ENCODE measurements around the gene PAF1.
A peak's percentile ranks its signal among the peaks of the same experiment; 100 is the strongest.

The PAF1 gene

DNA sequence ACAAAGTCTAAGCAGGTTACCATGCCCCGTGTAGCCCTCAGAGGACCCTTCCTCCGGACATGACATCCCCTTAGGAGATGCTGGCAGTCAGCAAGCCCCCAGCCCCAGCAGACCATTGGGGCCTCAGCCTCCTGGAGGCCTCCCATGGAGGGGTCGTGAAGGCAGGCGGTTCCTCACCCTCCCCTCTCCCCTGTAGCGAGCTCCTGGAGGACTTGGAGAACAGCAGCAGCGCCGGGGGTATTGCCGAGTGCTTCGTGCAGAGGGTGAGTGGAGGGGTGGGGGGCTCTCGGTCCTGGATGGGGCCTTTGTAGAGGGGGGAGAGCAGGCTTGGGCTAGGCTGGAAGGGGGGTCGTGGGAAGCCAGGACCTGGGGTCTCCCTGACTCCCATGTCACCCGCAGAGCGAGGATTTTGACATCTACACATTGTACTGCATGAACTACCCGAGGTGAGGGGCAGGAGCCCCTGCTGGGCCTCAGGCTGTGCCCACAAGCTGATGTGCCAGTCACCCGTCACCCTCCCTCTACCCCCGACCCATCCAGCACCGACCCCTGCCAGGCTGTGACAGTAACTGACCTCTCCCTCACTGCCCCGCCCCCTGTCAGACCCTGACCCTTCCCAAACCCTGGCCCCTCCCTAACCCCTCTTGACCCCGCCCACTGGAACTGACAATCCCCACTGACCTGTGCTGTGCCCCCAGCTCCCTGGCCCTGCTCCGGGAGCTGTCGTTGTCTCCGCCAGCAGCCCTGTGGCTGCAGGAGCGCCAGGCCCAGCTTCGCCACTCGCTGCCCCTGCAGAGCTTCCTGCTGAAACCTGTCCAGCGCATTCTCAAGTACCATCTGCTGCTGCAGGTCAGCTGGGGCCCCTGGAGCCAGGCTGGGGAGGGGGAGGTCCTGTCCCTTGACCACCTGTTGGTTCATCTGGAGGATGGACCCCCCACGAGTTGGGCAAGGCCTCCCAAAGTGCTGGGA, 25.5 kb upstream of the PAF1 start:
- peaks cover 69% of the 10 kb centered on the region for H3K36me3 ChIP-seq (ENCODE audit: control insufficient read depth, insufficient read depth, low read length)

DNA sequence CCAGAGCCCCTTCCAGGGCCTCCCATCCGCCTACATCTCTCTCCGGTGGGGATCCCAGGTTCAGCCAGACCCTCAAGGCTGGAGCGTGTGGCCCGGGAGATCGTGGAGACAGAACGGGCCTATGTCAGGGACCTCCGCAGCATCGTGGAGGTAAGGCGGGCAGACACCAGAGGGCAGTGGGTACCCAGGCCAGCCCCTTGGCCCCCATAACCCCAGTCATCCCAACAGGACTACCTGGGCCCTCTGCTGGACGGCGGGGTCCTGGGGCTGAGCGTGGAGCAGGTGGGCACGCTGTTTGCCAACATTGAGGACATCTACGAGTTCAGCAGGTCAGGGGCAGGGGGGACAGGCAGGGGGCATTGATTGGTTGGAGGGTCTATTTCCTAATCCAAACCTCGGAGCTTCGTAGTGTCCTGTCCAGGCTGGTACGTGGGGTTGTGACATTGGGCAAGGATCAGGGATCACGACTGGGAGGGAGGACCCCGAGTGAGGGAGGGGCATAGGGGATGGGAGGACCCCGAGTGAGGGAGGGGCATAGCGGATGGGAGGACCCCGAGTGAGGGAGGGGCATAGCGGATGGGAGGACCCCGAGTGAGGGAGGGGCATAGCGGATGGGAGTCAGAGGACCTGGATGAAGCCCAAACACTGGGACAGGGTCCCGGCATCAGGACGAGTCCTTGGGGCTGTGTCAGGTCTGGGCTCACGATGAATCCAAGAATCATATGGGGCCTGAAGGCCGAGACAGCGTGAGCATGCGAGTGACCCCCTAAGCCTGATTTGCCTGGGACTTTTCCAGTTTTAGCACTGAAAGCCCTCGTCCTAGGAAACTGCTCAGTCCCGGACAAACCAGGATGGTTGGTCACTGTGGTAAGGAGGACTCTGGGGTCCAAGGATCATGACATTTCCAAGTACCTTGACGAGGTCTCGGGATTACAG, 24.5 kb upstream of the PAF1 start:
- H3K4me3 ChIP-seq (ENCODE audit: extremely low read depth, insufficient read depth, low read length, poor library complexity, severe bottlenecking): peak overlapping the region; percentile 98
- peaks cover 58% of the 10 kb centered on the region for H3K36me3 ChIP-seq (ENCODE audit: control insufficient read depth, insufficient read depth, low read length)
- no peaks in the 10 kb centered on the region for H3K9me3 ChIP-seq (ENCODE audit: control insufficient read depth, low read length)
- H3K27ac ChIP-seq (ENCODE audit: low read depth, low read length, severe bottlenecking): no peak overlapping the region
- peaks cover 30% of the 10 kb centered on the region for H3K4me1 ChIP-seq (ENCODE audit: control insufficient read depth, insufficient read depth, low read length, poor library complexity, severe bottlenecking)
- WGBS, 2 experiments (ENCODE audit: insufficient coverage in 2 of 2): 76 to 87% methylated on average over 28 to 31 of the region's 35 CpGs

More for the DNA sequence above, 25.5 kb upstream of the PAF1 start:
- H3K4me3 ChIP-seq (ENCODE audit: extremely low read depth, insufficient read depth, low read length, poor library complexity, severe bottlenecking): no peak overlapping the region
- peaks cover 19% of the 10 kb centered on the region for H3K4me1 ChIP-seq (ENCODE audit: control insufficient read depth, insufficient read depth, low read length, poor library complexity, severe bottlenecking)
- WGBS, 2 experiments (ENCODE audit: insufficient coverage in 2 of 2): 88 to 98% methylated on average over 10 to 18 of the region's 27 CpGs
- no peaks in the 10 kb centered on the region for H3K9me3 ChIP-seq (ENCODE audit: control insufficient read depth, low read length)
- no peak overlapping the region for H3K27ac ChIP-seq (ENCODE audit: low read depth, low read length, severe bottlenecking)

GRCh38 chr19:39413911-39414608, 23.2 kb upstream of the PAF1 start:
- WGBS, 2 experiments (ENCODE audit: insufficient coverage in 2 of 2): 20% methylated on average over 14 to 15 of the region's 18 CpGs
- Histone ChIP-seq H3K4me3 (ENCODE audit: extremely low read depth, insufficient read depth, low read length, poor library complexity, severe bottlenecking) (peak overlapping the region; percentile 98), H3K9me3 (ENCODE audit: control insufficient read depth, low read length) (no peaks in the 10 kb centered on the region), H3K27ac (ENCODE audit: low read depth, low read length, severe bottlenecking) (peak overlapping the region; percentile 88), H3K36me3 (ENCODE audit: control insufficient read depth, insufficient read depth, low read length) (peaks cover 46% of the 10 kb centered on the region), H3K4me1 (ENCODE audit: control insufficient read depth, insufficient read depth, low read length, poor library complexity, severe bottlenecking) (peaks cover 39% of the 10 kb centered on the region)

DNA sequence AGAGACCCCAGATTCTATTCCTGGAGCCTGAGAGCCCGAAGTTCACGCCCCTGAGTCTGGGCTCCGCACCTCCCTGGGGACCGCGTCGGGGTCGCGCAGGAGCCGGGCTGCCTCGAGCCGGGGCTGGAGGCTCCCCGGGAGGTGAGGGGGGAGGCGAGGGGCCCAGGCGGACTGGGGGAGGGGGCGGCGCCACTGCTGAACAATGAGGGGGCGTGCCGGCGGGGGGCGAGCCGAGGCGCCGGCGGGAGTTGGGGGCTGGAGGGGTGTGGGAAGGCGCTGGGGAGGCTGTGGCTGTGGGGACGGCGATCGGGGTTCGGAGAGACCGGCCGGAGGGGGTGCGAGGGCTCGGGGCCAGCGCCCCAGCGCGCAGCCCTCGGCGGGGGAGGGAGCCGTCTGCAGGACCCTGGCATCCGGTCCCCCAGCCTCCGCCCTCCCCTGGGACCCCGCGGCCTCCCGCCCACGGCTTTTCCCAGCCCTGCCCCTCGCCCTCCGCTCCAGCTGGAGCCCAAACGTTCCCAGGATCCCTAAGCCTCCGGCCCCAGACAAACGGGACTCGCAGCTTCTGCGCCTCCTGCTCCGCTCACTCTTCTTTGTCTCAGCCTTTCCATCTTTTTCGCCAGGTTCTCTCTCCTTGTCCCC, 22.5 kb upstream of the PAF1 start:
- Histone ChIP-seq H3K27ac (ENCODE audit: low read depth, low read length, severe bottlenecking) (peak overlapping the region; percentile 88), H3K36me3 (ENCODE audit: control insufficient read depth, insufficient read depth, low read length) (peaks cover 45% of the 10 kb centered on the region), H3K4me3 (ENCODE audit: extremely low read depth, insufficient read depth, low read length, poor library complexity, severe bottlenecking) (peak overlapping the region; percentile 98), H3K4me1 (ENCODE audit: control insufficient read depth, insufficient read depth, low read length, poor library complexity, severe bottlenecking) (peaks cover 45% of the 10 kb centered on the region), H3K9me3 (ENCODE audit: control insufficient read depth, low read length) (no peaks in the 10 kb centered on the region)
- WGBS, 2 experiments (ENCODE audit: insufficient coverage in 2 of 2): 0 to 1% methylated on average over 26 to 32 of the region's 54 CpGs

GRCh38 chr19:39412867-39413271, 22.0 kb upstream of the PAF1 start:
- peak overlapping the region; percentile 98 for H3K4me3 ChIP-seq (ENCODE audit: extremely low read depth, insufficient read depth, low read length, poor library complexity, severe bottlenecking)
- H3K4me1 ChIP-seq (ENCODE audit: control insufficient read depth, insufficient read depth, low read length, poor library complexity, severe bottlenecking): peaks cover 47% of the 10 kb centered on the region
- WGBS, 2 experiments (ENCODE audit: insufficient coverage in 2 of 2): 0% methylated on average over 22 to 23 of the region's 24 CpGs
- peak overlapping the region; percentile 88 for H3K27ac ChIP-seq (ENCODE audit: low read depth, low read length, severe bottlenecking)
- H3K36me3 ChIP-seq (ENCODE audit: control insufficient read depth, insufficient read depth, low read length): peaks cover 45% of the 10 kb centered on the region
- no peaks in the 10 kb centered on the region for H3K9me3 ChIP-seq (ENCODE audit: control insufficient read depth, low read length)

GRCh38 chr19:39412100-39412866, 21.4 kb upstream of the PAF1 start, which contains the start of gene PLEKHG2:
Gene PLEKHG2 (plus strand): TSS chr19:39412669. CDS start chr19:39414087, 1,418 bp downstream.
- Histone ChIP-seq H3K27ac (ENCODE audit: low read depth, low read length, severe bottlenecking) (peak within 1 kb of the TSS; percentile 88), H3K36me3 (ENCODE audit: control insufficient read depth, insufficient read depth, low read length) (peaks cover 42% of the 10 kb centered on the region), H3K9me3 (ENCODE audit: control insufficient read depth, low read length) (no peaks in the 10 kb centered on the region), H3K4me1 (ENCODE audit: control insufficient read depth, insufficient read depth, low read length, poor library complexity, severe bottlenecking) (peaks cover 47% of the 10 kb centered on the region), H3K4me3 (ENCODE audit: extremely low read depth, insufficient read depth, low read length, poor library complexity, severe bottlenecking) (peak within 1 kb of the TSS; percentile 98)
- WGBS, 2 experiments (ENCODE audit: insufficient coverage in 2 of 2): 0% methylated on average over 39 to 49 of the region's 60 CpGs

GRCh38 chr19:39411832-39412099, 20.9 kb upstream of the PAF1 start:
- peaks cover 37% of the 10 kb centered on the region for H3K36me3 ChIP-seq (ENCODE audit: control insufficient read depth, insufficient read depth, low read length)
- no peaks in the 10 kb centered on the region for H3K9me3 ChIP-seq (ENCODE audit: control insufficient read depth, low read length)
- peaks cover 47% of the 10 kb centered on the region for H3K4me1 ChIP-seq (ENCODE audit: control insufficient read depth, insufficient read depth, low read length, poor library complexity, severe bottlenecking)
- peak overlapping the region; percentile 67 for H3K27ac ChIP-seq (ENCODE audit: low read depth, low read length, severe bottlenecking)
- 17% methylated on average over 1 of the region's 7 CpGs; no CpG with 5 or more reads in 1 of the 2 experiments for WGBS, 2 experiments (ENCODE audit: insufficient coverage in 2 of 2)
- H3K4me3 ChIP-seq (ENCODE audit: extremely low read depth, insufficient read depth, low read length, poor library complexity, severe bottlenecking): peak overlapping the region; percentile 98

DNA sequence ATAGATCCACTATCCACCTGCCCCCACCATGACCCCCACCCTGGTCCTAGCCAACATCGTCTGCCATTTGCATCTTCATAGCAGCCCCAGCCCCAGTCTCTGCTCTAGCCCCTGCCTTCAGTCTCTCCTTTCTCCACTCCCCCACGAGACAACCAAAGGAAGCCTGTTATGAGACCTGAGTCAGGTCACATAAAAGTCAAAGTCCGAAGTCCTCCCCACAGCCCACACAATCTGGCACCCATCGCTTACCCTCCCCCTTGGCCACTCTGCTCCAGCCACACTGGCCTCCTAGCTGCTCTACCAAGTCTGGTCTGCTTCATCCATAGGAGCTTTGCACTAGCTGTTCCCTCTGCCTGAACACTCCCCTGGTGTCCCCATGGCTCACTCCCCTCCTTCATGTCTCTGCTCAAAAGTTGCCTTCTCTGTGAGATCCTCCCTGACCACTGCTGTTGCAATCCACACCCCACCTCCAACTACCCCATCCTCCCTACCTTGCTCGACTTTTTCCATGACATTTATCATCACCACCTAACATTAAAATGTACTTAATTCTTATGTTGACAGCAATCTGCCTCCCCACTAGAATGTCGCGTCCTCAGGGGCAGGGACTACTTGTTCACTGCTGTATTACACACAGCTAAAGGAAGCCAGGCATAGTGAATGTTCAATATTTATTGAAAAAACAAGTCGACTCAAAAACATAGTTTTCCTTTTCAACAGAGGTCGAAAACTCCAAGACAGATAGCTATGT, 20.4 kb upstream of the PAF1 start:
- H3K27ac ChIP-seq (ENCODE audit: low read depth, low read length, severe bottlenecking): peak overlapping the region; percentile 67
- peaks cover 32% of the 10 kb centered on the region for H3K36me3 ChIP-seq (ENCODE audit: control insufficient read depth, insufficient read depth, low read length)
- no peaks in the 10 kb centered on the region for H3K9me3 ChIP-seq (ENCODE audit: control insufficient read depth, low read length)
- H3K4me3 ChIP-seq (ENCODE audit: extremely low read depth, insufficient read depth, low read length, poor library complexity, severe bottlenecking): peak overlapping the region; percentile 98
- 52 to 53% methylated on average over 5 to 7 of the region's 9 CpGs for WGBS, 2 experiments (ENCODE audit: insufficient coverage in 2 of 2)
- peaks cover 45% of the 10 kb centered on the region for H3K4me1 ChIP-seq (ENCODE audit: control insufficient read depth, insufficient read depth, low read length, poor library complexity, severe bottlenecking)

DNA sequence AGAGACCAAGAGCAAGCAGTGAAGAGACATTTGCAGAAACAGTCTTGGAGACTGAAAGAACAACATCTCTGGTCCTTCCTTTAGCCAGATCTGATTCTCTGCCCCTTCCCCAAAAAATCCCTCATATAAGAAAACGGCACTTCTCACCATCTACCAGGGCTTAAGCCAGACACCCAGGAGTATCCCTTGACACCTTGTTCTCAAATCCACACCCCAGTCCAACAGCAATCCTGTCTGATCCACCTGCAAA, 19.9 kb upstream of the PAF1 start:
- no peaks in the 10 kb centered on the region for H3K9me3 ChIP-seq (ENCODE audit: control insufficient read depth, low read length)
- 58 to 89% methylated on average over 1 of the region's 1 CpG for WGBS, 2 experiments (ENCODE audit: insufficient coverage in 2 of 2)
- peaks cover 27% of the 10 kb centered on the region for H3K36me3 ChIP-seq (ENCODE audit: control insufficient read depth, insufficient read depth, low read length)
- peak overlapping the region; percentile 87 for H3K27ac ChIP-seq (ENCODE audit: low read depth, low read length, severe bottlenecking)
- peaks cover 44% of the 10 kb centered on the region for H3K4me1 ChIP-seq (ENCODE audit: control insufficient read depth, insufficient read depth, low read length, poor library complexity, severe bottlenecking)
- H3K4me3 ChIP-seq (ENCODE audit: extremely low read depth, insufficient read depth, low read length, poor library complexity, severe bottlenecking): no peak overlapping the region
